ENCODE data around the gene TSPAN32.

DNA sequence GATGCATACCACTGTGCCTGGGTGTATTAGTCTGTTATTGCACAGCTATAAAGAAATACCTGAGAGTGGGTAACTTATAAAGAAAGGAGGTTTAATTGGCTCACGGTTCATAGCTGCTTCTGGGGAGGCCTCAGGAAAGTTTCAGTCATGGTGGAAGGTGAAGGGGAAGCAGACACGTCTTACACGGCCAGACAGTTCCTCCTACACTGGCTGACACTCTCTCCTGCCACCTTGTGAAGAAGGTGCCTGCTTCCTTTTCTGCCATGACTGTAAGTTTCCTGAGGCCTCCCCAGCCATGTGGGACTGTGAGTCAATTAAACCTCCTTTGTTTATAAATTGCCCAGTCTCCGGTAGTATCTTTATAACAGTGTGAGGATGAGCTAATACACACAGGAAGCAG lies 41.7 kb downstream of the TSPAN32 start:
- TF ChIP-seq, protein P1, sequence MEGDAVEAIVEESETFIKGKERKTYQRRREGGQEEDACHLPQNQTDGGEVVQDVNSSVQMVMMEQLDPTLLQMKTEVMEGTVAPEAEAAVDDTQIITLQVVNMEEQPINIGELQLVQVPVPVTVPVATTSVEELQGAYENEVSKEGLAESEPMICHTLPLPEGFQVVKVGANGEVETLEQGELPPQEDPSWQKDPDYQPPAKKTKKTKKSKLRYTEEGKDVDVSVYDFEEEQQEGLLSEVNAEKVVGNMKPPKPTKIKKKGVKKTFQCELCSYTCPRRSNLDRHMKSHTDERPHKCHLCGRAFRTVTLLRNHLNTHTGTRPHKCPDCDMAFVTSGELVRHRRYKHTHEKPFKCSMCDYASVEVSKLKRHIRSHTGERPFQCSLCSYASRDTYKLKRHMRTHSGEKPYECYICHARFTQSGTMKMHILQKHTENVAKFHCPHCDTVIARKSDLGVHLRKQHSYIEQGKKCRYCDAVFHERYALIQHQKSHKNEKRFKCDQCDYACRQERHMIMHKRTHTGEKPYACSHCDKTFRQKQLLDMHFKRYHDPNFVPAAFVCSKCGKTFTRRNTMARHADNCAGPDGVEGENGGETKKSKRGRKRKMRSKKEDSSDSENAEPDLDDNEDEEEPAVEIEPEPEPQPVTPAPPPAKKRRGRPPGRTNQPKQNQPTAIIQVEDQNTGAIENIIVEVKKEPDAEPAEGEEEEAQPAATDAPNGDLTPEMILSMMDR (IDR thresholded peaks at IDR 0.05 in 8 of 11, conservative IDR thresholded peaks at IDR 0.05 in 3 of 11), result no peak
- TF ChIP-seq POLR2A (IDR thresholded peaks at IDR 0.05), result no peak
